ENCODE data around the gene LGALS9B. TPM values are rescaled to one million over a fixed set of nuclear protein-coding genes. Genes with fewer than 3 reads are reported as not detected.
"Not testable (repeated sequence)": the region's sequence is repeated elsewhere in the genome, so short reads cannot be mapped to it uniquely, and the experiment has no call there.

Gene LGALS9B
- total RNA-seq, 1 donor from 2014 or later: not detected

DNA sequence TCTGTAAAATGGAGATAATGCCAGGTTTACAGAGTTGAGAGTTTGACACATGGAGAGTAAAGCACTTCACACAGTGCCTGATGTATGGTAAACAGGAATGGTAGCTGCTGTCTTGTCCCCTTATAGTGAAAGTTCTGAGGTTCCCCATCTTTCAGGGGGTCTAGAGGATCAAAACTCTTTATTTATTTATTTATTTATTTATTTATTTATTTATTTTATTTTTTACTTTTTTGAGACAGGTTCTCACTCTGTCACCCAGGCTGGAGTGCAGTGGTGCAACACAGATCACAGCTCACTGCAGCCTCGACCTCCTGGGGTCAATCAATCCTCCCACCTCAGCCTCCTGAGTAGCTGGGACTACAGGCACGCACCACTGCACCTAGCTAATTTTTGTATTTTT is 40.1 kb downstream of the LGALS9B start:
- H3K4me3 Mint-ChIP-seq (ENCODE audit: low read depth); H3K36me3 Mint-ChIP-seq (ENCODE audit: insufficient read depth); H3K27me3 Mint-ChIP-seq; H3K4me1 Mint-ChIP-seq (ENCODE audit: low read depth); DNase-seq (ENCODE audit: low spot score, unreplicated experiment); H3K9me3 Mint-ChIP-seq (ENCODE audit: low read depth); H3K27ac Mint-ChIP-seq: not testable (repeated sequence)

DNA sequence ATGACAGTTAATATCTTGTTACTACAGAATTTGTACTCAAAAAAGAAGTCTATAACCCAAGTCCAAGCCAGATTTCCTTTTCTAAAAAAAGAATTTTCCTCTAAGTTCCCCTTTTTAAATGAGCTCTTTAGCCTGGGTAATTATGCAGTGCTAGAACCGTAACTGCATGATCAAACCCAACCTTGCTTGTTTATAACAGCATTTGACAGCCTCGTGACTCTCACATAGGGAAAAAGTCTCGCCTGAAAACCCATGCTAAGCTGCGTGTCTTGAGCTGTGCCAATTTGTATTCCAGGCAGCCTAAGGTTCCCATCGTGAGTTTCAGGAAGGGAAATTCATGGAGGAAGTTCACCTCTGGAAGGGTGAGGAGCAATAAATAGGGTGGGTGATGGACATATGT is 44.5 kb downstream of the LGALS9B start:
- H3K36me3 Mint-ChIP-seq (ENCODE audit: insufficient read depth); H3K9me3 Mint-ChIP-seq (ENCODE audit: low read depth); H3K4me1 Mint-ChIP-seq (ENCODE audit: low read depth); H3K27ac Mint-ChIP-seq; DNase-seq (ENCODE audit: low spot score, unreplicated experiment); H3K4me3 Mint-ChIP-seq (ENCODE audit: low read depth); H3K27me3 Mint-ChIP-seq: not testable (repeated sequence)

DNA sequence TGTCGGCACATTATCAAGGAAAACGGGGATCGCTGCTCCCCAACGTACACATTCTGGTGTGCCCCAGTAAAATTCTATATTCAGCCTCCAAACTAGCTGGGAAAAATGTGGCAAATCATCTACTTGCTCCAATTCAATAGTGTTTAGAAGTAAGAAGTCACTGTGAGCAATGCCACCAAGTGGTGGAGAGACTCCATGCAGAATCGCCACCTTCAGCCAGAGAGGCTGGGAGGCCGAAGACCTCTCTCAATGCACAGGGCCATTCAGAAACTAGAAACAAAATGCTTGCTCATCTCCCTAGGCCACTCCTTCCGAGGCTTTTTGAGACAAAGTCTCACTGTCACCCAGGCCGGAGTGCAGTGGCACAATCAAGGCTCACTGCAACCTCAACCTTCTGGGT is 48.5 kb downstream of the LGALS9B start:
- not testable (repeated sequence) for H3K4me3 Mint-ChIP-seq (ENCODE audit: low read depth); H3K27me3 Mint-ChIP-seq; H3K9me3 Mint-ChIP-seq (ENCODE audit: low read depth); H3K4me1 Mint-ChIP-seq (ENCODE audit: low read depth); H3K36me3 Mint-ChIP-seq (ENCODE audit: insufficient read depth); H3K27ac Mint-ChIP-seq; DNase-seq (ENCODE audit: low spot score, unreplicated experiment)

DNA sequence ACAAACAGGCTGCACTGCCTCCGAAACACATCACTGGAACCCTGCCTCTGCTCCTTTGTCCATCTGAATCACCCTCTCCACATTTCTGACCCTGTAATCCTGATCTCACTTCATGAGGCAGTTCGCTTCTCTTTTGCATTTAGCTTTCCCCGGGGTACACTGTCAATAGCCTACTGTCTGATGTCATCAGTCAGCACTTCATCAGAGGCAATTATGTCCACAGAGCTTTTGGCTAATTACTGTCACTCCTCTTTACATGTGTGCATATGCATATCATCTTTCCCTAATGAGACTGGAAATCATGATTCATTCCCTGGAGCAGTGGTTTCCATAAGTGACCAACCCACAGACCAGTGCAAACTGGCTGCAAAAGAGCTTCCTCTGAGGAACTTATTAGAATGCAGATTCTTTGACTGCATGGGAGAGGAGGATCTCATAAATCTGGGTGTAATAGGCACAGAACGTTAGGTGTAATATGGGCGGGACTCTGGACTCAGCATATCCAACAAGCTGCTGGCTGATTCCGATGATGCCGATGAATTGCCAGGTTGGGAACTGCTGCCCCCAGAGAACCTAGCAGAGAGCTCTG is 49.8 kb downstream of the LGALS9B start:
- not testable (repeated sequence) for H3K4me3 Mint-ChIP-seq (ENCODE audit: low read depth); H3K27me3 Mint-ChIP-seq; H3K36me3 Mint-ChIP-seq (ENCODE audit: insufficient read depth); H3K9me3 Mint-ChIP-seq (ENCODE audit: low read depth); H3K27ac Mint-ChIP-seq; DNase-seq (ENCODE audit: low spot score, unreplicated experiment); H3K4me1 Mint-ChIP-seq (ENCODE audit: low read depth)

DNA sequence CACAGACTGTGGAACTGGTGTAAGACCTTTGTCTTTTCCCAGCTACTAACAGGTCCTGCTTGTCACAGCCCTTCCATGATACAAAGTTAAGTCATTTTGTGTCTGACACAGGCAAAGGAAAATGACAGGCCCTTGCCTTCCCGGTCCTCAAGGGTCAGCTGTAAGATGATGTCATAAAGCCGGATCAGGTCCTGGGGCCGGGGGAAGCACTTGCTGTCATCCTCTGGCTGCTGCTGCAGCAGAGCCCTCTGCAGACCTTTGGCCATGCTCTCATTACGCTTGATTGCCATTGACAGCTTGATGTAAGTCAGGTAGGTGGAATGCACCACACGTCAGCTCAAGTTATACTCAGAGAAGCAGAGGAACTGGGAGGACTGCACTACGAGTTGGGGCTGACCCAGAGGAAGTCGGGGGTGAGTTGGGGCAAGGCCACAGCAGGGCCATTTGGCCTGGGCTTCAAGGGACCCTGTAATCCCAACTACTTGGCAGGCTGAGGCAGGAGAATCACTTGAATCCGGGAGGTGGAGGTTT is 50.9 kb downstream of the LGALS9B start:
- not testable (repeated sequence) for H3K4me1 Mint-ChIP-seq (ENCODE audit: low read depth); DNase-seq (ENCODE audit: low spot score, unreplicated experiment); H3K27ac Mint-ChIP-seq; H3K36me3 Mint-ChIP-seq (ENCODE audit: insufficient read depth); H3K9me3 Mint-ChIP-seq (ENCODE audit: low read depth); H3K27me3 Mint-ChIP-seq; H3K4me3 Mint-ChIP-seq (ENCODE audit: low read depth)

DNA sequence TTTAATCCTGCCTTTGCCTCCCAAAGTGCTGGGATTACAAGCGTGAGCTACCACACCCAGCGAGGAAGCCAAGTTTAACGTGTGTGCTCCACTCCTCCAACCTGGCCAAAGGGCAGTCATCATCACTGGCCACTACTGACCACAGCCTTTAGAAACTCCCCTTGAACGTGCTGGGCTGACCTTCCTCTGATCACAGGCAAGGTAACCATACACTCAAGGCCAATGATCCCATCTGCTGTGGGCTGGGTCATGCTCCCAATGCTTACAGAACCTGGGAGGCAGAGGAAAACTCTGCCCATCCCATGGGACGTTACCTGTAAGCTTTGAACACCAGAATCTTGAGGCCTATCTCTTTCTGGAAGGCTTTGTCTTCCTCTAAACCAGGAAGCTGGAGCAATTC is 51.9 kb downstream of the LGALS9B start:
- not testable (repeated sequence) for H3K4me3 Mint-ChIP-seq (ENCODE audit: low read depth); H3K36me3 Mint-ChIP-seq (ENCODE audit: insufficient read depth); H3K4me1 Mint-ChIP-seq (ENCODE audit: low read depth); H3K27ac Mint-ChIP-seq; H3K27me3 Mint-ChIP-seq; H3K9me3 Mint-ChIP-seq (ENCODE audit: low read depth); DNase-seq (ENCODE audit: low spot score, unreplicated experiment)

DNA sequence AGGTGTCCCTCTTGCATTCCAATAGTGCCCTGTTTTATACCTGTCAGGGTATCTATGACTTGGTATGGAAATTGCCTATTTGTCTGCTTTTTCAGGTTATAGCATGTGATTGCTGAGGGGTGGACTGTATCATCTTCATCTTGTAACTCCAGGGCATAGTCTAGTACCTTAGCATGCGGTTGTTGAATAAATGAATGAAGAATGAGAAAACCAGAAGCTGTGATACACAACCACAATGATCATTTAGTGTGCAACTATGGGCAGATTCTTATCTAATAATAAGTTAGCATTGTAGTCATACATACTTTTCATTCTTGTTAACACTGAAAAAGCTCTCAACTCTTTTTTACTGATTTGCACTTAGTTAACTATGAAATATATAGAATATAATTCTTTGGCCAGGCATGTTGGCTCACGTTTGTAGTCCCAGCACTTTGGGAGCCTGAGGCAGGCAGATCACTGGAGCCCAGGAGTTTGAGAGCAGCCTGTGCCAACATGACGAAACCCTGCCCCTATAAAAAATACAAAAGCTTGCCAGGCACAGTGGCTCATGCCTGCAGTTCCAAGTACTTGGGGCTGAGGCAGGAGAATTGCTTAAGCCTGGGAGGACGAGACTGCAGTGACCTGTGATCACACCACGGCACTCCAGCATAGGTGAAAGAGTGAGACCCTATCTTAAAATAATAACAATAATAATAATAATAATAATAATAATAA is 65.9 kb downstream of the LGALS9B start:
- H3K27ac Mint-ChIP-seq; H3K9me3 Mint-ChIP-seq (ENCODE audit: low read depth); H3K4me1 Mint-ChIP-seq (ENCODE audit: low read depth); DNase-seq (ENCODE audit: low spot score, unreplicated experiment); H3K27me3 Mint-ChIP-seq; H3K36me3 Mint-ChIP-seq (ENCODE audit: insufficient read depth); H3K4me3 Mint-ChIP-seq (ENCODE audit: low read depth): not testable (repeated sequence)

DNA sequence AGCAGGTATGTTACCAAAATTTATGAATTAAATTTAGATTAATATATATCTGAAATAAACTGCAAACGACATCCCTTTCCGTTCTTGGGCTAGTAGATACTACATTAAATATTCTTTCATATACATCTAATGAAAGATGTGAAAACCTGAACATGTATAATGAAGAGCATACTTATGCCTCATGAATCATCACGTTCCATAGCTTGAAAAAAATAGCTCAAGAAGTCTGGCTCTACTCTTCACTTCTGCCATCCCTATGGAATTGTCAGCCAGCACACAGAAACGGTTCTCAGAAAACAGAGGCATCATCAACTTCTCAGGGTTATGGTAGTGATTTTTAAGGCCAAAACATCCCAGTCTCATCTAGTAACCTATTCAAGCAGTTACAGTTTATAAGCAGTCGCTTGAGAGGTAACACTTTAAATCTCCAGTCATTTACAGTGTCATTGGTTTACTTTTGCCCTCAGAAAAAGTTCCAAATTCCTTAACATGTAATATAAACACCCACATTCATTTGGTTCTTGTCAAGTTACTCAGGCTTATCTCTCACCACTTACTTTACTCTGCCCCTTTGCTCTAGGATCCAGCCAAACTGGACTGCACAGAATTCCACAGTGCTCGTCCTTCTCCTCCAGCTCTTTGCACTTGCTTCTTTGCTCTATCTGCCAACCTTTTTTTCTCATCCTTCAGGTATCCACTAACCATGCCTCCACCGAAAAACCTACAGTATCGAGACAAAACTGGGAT is 66.6 kb downstream of the LGALS9B start:
- not testable (repeated sequence) for H3K27ac Mint-ChIP-seq; H3K4me1 Mint-ChIP-seq (ENCODE audit: low read depth); H3K36me3 Mint-ChIP-seq (ENCODE audit: insufficient read depth); H3K9me3 Mint-ChIP-seq (ENCODE audit: low read depth); H3K4me3 Mint-ChIP-seq (ENCODE audit: low read depth); DNase-seq (ENCODE audit: low spot score, unreplicated experiment); H3K27me3 Mint-ChIP-seq

Other genes with a start within 250 kb of the LGALS9B start
- gene CDRT15L2, start 112.2 kb upstream of the LGALS9B start, total RNA-seq: not detected in 2 replicates

Measured in progenitor cell of endocrine pancreas (in vitro differentiated cells).